PC-9 (cell line): ENCODE measurements around the gene F13A1.

Experiments used
- EZH2 ChIP-seq: fragments of 200-600 bp; sonication (generic); IDR thresholded peaks from 2 replicates; pipeline ENCODE4 v1.8.0; 2017; ENCODE audit warnings: antibody characterized with exemption, low read depth
- TF ChIP-seq, protein P1 (sequence below): fragments of 200-600 bp; sonication (generic); conservative IDR thresholded peaks from 2 replicates; pipeline ENCODE4 v1.6.1; 2017; ENCODE audit warnings: mixed run types, antibody characterized with exemption, mild to moderate bottlenecking, moderate library complexity

DNA sequence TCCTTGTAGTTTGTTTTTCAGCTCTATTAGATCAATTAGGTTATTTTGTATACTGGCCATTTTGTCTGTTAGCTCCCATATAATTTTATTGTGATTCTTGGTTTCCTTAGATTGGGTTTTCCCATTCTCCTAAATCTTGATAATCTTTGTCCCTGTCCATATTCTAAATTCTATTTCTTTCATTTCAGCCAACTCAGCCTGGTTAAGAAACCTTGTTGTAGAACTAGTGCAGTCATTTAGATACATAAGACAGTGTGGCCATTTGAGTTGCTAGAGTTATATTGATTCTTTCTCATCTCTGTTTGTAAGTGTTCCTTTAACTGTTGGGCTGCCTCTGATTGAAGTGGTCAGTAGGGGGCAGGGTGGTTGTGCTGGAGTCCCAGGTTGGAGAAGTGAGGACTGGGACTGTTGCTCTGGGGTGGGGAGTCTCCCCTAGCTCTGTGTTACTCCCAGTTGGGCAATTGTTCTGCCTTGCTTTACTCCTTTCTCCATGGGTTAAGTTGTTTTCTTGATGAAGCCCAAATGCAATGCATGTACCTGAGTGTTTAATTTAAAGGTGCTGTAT is 214.9 kb downstream of the F13A1 start:
- TF ChIP-seq EZH2, result no peak
- TF ChIP-seq, protein P1, sequence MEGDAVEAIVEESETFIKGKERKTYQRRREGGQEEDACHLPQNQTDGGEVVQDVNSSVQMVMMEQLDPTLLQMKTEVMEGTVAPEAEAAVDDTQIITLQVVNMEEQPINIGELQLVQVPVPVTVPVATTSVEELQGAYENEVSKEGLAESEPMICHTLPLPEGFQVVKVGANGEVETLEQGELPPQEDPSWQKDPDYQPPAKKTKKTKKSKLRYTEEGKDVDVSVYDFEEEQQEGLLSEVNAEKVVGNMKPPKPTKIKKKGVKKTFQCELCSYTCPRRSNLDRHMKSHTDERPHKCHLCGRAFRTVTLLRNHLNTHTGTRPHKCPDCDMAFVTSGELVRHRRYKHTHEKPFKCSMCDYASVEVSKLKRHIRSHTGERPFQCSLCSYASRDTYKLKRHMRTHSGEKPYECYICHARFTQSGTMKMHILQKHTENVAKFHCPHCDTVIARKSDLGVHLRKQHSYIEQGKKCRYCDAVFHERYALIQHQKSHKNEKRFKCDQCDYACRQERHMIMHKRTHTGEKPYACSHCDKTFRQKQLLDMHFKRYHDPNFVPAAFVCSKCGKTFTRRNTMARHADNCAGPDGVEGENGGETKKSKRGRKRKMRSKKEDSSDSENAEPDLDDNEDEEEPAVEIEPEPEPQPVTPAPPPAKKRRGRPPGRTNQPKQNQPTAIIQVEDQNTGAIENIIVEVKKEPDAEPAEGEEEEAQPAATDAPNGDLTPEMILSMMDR, result no peak
